HK-2 (cell line): ENCODE measurements around the gene FOS.

Experiments used
- DNase-seq: peaks from one replicate; pipeline ENCODE4 v3.0.0-alpha.2; 2018; ENCODE audit not compliant: unreplicated experiment

Gene FOS

GRCh38 chr14:75250800-75251199 lies 27.8 kb upstream of the FOS start:
- DNase-seq, result no peak

GRCh38 chr14:75252254-75252837 lies 26.3 kb upstream of the FOS start:
- no peak for DNase-seq

- no peak for DNase-seq
Observed at GRCh38 chr14:75254381-75254822, 24.2 kb upstream of the FOS start.

GRCh38 chr14:75254901-75255584 lies 23.6 kb upstream of the FOS start:
- no peak for DNase-seq

- no peak for DNase-seq
Observed at GRCh38 chr14:75258079-75258802, 20.4 kb upstream of the FOS start.

DNA sequence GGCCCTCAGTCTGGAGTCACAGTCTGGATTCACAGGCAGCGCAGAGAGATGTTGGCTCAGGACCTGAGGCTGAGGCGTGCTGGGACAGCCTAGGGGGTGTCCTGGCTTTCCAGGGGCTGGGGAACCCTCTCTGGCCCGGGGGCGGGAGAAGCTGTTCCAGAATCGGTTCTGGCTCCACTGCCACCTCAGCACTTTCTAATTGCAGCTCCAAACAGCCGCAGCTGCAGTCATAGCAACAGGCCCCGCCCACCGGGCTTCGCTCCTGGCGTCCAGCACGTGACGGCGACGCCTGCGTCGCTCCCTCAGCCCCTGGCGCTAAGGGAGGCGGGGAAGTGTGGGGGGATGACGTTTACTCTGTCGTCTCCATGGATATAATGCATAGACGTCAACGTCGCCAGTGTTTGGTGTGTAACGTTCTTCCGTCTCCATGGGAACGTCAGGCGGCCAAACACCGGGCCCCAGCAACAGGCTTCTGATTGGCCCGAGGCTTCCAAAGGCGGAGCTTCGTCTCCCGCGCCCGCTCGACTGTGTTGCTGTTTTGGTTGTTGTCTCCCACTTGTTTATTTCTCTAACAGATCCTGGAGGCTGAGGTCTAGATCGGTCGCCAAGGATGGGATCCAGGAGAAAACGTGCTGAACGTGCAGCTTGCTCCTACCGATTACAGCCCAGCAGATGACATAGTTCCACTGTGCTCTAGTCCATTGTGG lies 19.7 kb upstream of the FOS start:
- DNase-seq, result peak; percentile 95

GRCh38 chr14:75259510-75259855 lies 19.1 kb upstream of the FOS start:
- DNase-seq, result no peak

GRCh38 chr14:75260025-75260763 lies 18.4 kb upstream of the FOS start:
- DNase-seq, result no peak

- DNase-seq, result no peak
Observed at GRCh38 chr14:75261820-75262219, 16.8 kb upstream of the FOS start.

DNA sequence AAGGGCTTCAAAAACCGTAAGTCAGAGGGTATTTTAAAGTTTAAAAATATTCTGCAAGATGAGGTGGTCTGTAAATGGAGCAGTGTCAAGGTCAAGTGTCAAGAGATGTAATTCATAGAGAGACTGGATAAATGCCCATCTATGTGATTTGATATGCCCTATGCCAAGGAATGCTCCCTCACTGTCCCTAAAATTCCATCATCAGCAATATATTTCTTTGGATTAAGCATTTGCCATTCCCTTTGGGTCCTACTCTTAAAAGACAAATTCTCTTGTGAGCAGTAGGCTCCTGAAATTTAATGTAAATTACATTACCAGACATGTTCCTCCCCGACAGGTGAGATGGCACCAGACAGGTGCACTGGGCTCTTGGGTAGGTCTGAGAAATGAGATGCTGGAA lies 16.0 kb upstream of the FOS start:
- DNase-seq, result no peak

DNA sequence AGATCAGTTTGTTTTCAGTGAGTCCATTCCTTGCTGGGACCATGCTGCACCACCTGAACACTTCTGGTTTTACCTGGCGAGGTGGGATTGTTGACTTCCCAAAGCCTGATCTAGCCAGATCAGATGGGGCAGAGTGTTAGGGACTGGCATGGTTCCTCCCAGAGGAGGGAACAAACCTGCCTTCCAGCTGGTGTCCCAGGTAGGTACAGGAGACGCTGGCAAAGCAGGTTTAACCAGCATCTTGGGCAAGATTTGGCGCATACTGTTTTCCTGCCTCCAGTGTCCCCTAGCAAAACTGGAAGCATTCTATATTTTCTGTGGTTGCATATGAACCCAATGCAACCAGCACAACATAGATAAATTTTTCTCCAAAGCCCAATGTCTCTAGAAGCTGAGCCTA lies 14.6 kb upstream of the FOS start:
- DNase-seq, result no peak

- no peak for DNase-seq
Observed at GRCh38 chr14:75267141-75267721, 11.4 kb upstream of the FOS start.

DNA sequence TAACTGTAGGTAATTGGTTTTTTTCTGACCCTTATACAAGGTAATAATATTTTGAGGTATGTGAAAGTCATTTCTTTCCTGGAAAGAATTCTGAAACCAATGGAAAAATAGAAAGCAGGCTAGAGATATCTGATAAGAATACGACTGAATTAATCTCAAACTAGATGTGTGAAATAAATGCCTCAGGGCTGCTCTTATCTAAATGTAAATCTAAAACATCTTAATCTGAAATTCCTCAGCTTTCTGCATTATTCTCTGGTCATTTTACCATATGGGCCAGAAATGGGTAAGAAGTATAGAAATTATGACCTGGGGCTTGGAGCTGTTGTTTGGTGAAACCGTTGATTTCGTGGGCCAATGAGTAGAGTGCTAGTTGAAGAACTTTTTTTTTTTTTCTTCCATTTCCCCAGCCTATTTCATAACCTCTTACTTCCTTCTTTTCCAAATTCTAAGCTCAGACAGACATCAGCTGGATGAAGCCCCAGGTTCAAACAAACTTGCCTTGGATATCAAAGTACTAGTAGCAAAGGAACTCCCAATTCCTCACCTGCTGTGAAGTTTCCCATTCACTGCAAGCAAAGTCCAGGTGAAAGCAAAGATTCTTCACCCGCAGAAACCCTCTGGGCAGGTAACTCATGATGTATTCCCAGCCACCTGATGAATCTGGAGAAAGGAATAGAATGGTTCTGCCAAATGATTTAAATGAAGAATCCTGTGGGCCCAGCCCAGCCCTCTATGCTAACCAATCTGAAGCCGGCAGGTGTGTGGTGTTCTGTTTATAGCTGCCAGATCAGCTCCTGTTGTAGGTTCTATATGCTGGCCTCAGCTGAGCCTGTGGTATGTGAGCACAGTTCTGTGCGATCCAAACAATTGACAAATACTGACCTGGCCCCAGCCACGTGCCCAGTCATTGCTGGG lies 9.7 kb upstream of the FOS start:
- no peak for DNase-seq

DNA sequence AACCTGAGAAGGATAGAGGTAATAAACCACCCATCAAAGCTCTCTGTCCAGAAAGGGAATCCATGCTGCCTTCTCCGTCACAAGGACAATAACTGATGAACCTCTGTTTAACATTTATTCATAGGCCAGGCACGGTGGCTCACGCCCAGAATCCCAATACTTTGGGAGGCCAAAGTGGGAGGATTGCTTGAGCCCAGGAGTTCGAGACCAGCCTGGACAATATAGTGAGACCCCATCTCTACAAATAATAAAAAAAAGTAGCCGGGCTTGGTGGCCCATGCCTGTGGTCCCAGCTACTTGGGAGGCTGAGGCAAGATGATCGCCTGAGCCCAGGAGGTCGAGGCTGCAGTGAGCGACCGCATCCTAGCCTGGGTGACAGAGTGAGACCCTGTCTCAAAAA lies 7.1 kb upstream of the FOS start:
- DNase-seq, result no peak

- no peak for DNase-seq
Observed at GRCh38 chr14:75273272-75274049, 5.2 kb upstream of the FOS start.

DNA sequence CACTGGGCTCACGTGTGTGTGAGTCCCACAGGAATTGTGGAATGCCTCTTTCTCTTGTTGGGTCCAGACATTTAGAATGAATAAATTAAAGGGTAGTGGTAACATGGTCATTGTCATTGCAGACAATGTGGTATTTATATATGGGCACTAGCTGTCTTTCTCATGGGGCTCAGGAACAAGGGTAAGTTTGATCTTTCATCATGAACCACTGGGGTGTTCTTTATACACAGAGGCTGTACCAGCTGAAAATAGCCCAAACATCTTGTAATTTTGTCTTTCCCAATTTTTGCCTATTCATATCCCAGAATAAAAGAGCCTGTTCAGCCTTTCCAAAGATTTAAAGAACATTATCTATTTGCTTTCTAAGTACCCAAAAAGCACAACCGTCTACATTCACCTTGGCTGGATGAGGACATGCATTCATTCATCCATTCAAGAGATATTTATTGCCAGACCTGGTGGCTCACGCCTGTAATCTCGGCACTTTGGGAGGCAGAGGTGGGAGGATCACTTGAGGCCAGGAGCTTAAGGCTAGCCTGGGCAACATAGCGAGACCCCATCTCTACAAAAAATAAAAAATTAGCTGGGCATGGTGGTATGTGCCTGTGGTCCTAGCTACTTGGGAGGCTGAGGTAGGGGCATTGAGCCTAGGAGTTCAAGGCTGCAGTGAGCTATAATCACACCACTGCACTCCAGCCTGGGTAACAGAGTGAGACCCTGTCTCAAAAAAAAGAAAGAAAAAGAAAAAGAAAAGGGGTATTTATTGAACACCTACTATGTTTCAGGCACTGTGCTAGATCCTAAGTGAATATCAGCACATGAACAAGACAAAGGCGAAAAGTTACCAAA lies 4.4 kb upstream of the FOS start:
- no peak for DNase-seq

DNA sequence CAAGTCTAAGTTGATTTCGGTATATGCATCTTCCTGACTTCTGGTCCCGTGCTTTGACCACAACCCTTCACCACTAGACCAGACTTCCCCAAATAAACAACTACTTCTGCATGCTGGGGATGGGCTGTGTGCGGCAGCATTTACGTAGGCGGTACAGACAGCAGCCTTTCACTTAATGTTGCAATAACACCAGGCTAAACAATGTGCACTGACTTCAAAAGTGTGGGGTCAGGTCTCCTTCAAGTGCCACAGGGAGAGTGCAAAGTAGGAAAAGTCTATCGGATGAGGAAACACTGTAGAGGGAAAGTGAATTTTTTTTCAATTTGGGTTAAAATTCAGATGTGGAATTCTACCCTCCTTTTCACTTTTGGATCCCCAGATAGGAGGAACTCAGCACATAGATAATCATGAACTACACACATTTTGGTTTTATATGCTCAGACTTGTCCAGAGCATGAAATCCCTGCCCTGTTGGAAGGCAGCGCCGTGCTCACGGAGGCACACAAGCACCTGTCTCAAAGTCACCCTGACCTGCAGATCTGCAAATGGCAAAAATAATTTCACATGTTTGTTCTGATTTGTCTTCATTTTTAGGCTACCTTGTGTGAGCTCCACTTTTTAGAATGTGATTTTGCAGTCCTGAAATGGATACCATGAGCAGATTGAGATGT lies 3.6 kb upstream of the FOS start:
- no peak for DNase-seq

DNA sequence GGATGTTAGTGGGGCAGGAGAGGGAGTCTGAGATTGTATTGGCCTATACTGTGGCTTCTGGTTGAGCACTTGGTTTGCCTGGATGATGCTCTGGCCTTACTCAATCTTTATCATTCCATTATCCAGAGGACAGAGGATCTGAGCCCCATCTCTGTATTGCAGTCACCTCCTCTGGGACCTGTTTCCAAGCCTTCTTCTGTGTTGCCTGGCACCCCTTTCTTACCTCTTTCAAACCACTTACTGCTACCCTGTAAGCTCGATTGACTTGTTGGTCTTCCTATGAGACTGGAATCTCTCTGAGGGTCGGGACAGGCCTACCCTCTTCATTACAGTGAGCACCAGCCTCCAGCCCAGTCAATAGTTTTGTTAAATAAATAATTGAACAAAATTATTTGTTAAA lies 3.0 kb upstream of the FOS start:
- no peak for DNase-seq
